A549 treated with GW870086 at 1 μM for 4 hours (cell line): ENCODE measurements around the gene C5orf47. TPM values are rescaled to one million over a fixed set of nuclear protein-coding genes. Genes with fewer than 3 reads are reported as not detected.

Source experiments
- total RNA-seq: library from RNA; stranded (reverse); fragments of 200-300 nt; extraction: Qiagen RNA extraction; gene quantifications from 5 replicates; pipeline ENCODE4 v1.2.3, GENCODE V29; 2022; ENCODE audit warnings: low read depth

C5orf47 gene, protein sequence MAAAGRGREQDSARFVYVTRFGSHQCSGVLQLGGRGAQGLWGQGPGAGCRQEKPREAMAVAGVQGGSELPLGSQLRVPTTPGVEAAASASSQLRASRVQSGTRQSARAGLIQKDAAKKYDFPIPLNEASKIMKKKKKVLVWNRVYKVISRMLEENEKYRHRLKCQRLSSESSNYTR
- not detected in 5 replicates for total RNA-seq

DNA sequence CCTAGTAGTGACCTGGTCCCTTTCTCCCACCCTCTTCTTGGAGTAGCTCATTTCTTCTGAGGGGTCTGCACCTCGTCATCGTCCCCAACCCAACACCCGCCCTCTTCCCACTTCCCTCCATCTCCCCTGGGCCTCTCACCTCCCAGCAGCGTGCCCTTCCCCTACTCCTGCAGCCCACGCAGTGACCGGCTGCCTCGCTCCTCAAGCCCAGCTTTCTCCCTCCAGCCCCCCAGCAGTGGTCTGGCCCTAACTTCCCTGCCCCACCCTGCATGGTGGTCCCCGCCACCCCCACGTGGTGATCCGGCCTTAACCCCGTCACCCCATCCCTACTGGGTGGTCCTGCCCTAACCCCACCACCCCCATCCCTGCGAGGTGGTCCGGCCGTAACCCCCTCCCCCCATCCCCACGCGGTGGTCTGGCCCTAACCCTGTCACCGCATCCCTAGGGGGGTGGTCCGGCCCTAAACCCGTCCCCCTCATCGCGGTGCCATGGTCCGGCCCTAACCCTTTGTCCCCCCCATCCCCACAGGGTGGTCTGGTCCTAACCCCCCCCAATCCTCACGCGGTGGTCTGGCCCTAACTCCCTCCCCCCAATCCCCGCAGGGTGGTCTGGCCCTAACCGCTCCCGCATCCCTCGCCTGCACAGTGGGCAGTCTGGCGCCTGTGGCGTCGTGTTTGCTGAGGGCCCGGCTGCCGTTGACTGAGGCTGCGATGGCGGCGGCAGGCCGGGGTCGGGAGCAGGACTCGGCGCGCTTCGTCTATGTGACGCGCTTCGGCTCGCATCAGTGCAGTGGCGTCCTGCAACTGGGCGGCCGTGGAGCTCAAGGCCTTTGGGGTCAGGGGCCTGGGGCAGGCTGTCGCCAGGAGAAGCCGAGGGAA, at the start of gene C5orf47:
C5orf47 (plus strand) TSS at position 617 of the 878 bp plus-strand sequence; CDS start at position 711, 94 bp downstream.

GRCh38 chr5:174045470-174046025, 56.6 kb downstream of the C5orf47 start, which contains the start of gene NSG2:
TSS of gene NSG2 (plus strand) at chr5:174045706. CDS start at chr5:174046756, 1,050 bp downstream.

Other genes with a start within 250 kb of the C5orf47 start
- 10.8 to 20.5 TPM (median 19.4 TPM) in 5 replicates for gene CPEB4, start 100.8 kb upstream of the C5orf47 start, total RNA-seq
- 0.25 TPM in 1 of 5 replicates, not detected in the others for gene NSG2, start 56.5 kb downstream of the C5orf47 start, total RNA-seq